Right lobe of liver (tissue), 4 donors: ENCODE results near the gene ZCCHC24.
"Not testable (repeated sequence)": the region's sequence is repeated elsewhere in the genome, so short reads cannot be mapped to it uniquely, and the experiment has no call there.

Experiments used
- CTCF ChIP-seq, 4 donors: fragments of 200-600 bp in 3 of 4; fragments of 450-650 bp in 1 of 4; IDR thresholded peaks; one replicate each; pipeline versions ENCODE4 v1.5.1 to v1.8.0; 2016 to 2022; ENCODE audit warnings: antibody characterized with exemption in 4 of 4, mild to moderate bottlenecking in 2 of 4
- POLR2A ChIP-seq: fragments of 450-650 bp; IDR thresholded peaks from one replicate; pipeline ENCODE4 v1.6.1; 2017; ENCODE audit warnings: antibody characterized with exemption, mild to moderate bottlenecking
- donor health status: DM: no; HTN: no; CAD: no.
- donor health status: DM: no; HTN: no; CAD: no.
- donor health status: DM: no; HTN: yes; CAD: no.

DNA sequence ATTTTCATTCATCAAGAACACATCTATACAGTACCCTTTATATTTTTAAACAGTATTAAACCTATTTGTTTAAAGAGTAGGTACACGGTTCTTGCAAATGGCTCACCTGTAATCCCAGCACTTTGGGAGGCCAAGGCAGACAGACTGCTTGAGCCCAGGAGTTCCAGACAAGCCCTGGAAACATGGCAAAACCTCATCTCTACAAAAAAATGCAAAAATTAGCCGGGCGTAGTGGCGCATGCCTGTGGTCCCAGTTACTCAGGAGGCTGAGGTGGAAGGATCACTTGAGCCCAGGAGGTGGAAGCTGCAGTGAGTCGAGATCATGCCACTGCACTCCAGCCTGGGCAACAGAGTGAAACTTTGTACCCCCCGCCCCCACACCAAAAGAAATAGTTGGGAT is 1.8 kb upstream of the ZCCHC24 start:
- TF ChIP-seq CTCF (IDR thresholded peaks at IDR 0.05); POLR2A: not testable (repeated sequence)
